ENCODE data around the gene SOD2. TPM values are rescaled to one million over a fixed set of nuclear protein-coding genes. Genes with fewer than 3 reads are reported as not detected.

The SOD2 gene
- total and polyA plus RNA-seq, 2 of the 13 experiments (the other 11 are each of a cell fraction or from before 2014, with no cell fraction given), result 304 to 309 TPM

GRCh38 chr6:159727717-159728445, 34.8 kb upstream of the SOD2 start (continued):
- peak; percentile 61; the same call in 1 of the 2 replicates for TF ChIP-seq PITX1 (CRISPR knock-in tag; IDR thresholded peaks at IDR 0.05)
- no peak for TF ChIP-seq GPN1 (CRISPR knock-in tag; IDR thresholded peaks at IDR 0.05; ENCODE audit: borderline replicate concordance)
- TF ChIP-seq MIER2 (CRISPR knock-in tag; IDR thresholded peaks at IDR 0.05), result no peak
- no peak for TF ChIP-seq DZIP1 (CRISPR knock-in tag; IDR thresholded peaks at IDR 0.05)
- TF ChIP-seq SOX5 (CRISPR knock-in tag; IDR thresholded peaks at IDR 0.05; ENCODE audit: borderline replicate concordance), result no peak; the same call in 1 of the 2 replicates
- peak; percentile 34; the same call in 1 of the 2 replicates for TF ChIP-seq BCL6 (CRISPR knock-in tag; IDR thresholded peaks at IDR 0.05)
- peak; percentile 5 for TF ChIP-seq SRSF1 (optimal IDR thresholded peaks at IDR 0.05; ENCODE audit: low read depth, low read length)
- no peak; the same call in 1 of the 2 replicates for TF ChIP-seq ZNF879 (CRISPR knock-in tag; IDR thresholded peaks at IDR 0.05)
- TF ChIP-seq, protein P1, sequence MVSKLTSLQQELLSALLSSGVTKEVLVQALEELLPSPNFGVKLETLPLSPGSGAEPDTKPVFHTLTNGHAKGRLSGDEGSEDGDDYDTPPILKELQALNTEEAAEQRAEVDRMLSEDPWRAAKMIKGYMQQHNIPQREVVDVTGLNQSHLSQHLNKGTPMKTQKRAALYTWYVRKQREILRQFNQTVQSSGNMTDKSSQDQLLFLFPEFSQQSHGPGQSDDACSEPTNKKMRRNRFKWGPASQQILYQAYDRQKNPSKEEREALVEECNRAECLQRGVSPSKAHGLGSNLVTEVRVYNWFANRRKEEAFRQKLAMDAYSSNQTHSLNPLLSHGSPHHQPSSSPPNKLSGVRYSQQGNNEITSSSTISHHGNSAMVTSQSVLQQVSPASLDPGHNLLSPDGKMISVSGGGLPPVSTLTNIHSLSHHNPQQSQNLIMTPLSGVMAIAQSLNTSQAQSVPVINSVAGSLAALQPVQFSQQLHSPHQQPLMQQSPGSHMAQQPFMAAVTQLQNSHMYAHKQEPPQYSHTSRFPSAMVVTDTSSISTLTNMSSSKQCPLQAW (CRISPR knock-in tag; IDR thresholded peaks at IDR 0.05), result 0 out of 2 replicates have a peak, but pooled peaks have one; percentile 22
- no peak for TF ChIP-seq PHB2 (IDR thresholded peaks at IDR 0.05; ENCODE audit: partially characterized antibody)
- no peak for TF ChIP-seq WIZ (CRISPR knock-in tag; IDR thresholded peaks at IDR 0.05)
- no peak for TF ChIP-seq ZNF672 (CRISPR knock-in tag; IDR thresholded peaks at IDR 0.05)
- TF ChIP-seq, protein P2, sequence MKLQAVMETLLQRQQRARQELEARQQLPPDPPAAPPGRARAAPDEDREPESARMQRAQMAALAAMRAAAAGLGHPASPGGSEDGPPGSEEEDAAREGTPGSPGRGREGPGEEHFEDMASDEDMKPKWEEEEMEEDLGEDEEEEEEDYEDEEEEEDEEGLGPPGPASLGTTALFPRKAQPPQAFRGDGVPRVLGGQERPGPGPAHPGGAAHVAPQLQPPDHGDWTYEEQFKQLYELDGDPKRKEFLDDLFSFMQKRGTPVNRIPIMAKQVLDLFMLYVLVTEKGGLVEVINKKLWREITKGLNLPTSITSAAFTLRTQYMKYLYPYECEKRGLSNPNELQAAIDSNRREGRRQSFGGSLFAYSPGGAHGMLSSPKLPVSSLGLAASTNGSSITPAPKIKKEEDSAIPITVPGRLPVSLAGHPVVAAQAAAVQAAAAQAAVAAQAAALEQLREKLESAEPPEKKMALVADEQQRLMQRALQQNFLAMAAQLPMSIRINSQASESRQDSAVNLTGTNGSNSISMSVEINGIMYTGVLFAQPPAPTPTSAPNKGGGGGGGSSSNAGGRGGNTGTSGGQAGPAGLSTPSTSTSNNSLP (IDR thresholded peaks at IDR 0.05; ENCODE audit: low read depth, low read length), result no peak
- peak; percentile 77; the same call in 1 of the 2 replicates for TF ChIP-seq PLSCR1 (CRISPR knock-in tag; IDR thresholded peaks at IDR 0.05; ENCODE audit: borderline replicate concordance)
- TF ChIP-seq FOXA3 (CRISPR knock-in tag; IDR thresholded peaks at IDR 0.05), result 0 out of 2 replicates have a peak, but pooled peaks have one; percentile 8
- TF ChIP-seq FOXP1 (IDR thresholded peaks at IDR 0.05), result no peak
- no peak for TF ChIP-seq FOXP1 (CRISPR knock-in tag; IDR thresholded peaks at IDR 0.05)
- TF ChIP-seq ZNF766 (CRISPR knock-in tag; IDR thresholded peaks at IDR 0.05; ENCODE audit: borderline replicate concordance), result 0 out of 2 replicates have a peak, but pooled peaks have one; percentile 1
- no peak for TF ChIP-seq SETDB1 (CRISPR knock-in tag; IDR thresholded peaks at IDR 0.05; ENCODE audit: borderline replicate concordance)
- TF ChIP-seq, protein P3, sequence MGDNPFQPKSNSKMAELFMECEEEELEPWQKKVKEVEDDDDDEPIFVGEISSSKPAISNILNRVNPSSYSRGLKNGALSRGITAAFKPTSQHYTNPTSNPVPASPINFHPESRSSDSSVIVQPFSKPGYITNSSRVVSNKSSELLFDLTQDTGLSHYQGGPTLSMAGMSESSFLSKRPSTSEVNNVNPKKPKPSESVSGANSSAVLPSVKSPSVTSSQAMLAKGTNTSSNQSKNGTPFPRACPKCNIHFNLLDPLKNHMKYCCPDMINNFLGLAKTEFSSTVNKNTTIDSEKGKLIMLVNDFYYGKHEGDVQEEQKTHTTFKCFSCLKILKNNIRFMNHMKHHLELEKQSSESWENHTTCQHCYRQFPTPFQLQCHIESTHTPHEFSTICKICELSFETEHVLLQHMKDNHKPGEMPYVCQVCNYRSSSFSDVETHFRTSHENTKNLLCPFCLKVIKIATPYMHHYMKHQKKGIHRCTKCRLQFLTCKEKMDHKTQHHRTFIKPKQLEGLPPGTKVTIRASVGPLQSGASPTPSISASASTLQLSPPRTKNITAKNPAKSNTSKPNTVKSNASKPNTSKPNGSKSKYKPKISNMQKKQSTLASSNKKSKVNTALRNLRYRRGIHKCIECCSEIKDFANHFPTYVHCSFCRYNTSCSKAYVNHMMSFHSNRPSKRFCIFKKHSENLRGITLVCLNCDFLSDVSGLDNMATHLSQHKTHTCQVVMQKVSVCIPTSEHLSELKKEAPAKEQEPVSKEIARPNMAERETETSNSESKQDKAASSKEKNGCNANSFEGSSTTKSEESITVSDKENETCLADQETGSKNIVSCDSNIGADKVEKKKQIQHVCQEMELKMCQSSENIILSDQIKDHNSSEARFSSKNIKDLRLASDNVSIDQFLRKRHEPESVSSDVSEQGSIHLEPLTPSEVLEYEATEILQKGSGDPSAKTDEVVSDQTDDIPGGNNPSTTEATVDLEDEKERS (CRISPR knock-in tag; IDR thresholded peaks at IDR 0.05), result no peak
- no peak for TF ChIP-seq POGZ (CRISPR knock-in tag; IDR thresholded peaks at IDR 0.05)
